Measurements from ENCODE around the gene PRM3. TPM values are rescaled to one million over a fixed set of nuclear protein-coding genes. Genes with fewer than 3 reads are reported as not detected.
"Not testable (repeated sequence)": the region's sequence is repeated elsewhere in the genome, so short reads cannot be mapped to it uniquely, and the experiment has no call there.

Gene PRM3
- total RNA-seq, 2 experiments from 2014 or later: not detected

GRCh38 chr16:11302977-11303376, 29.5 kb upstream of the PRM3 start:
- CTCF ChIA-PET: interaction anchor here (1.6 kb wide), 1 partner anchor 47 kb away, joined by 5 read pairs; the partner anchor contains the start of gene SOCS1

GRCh38 chr16:11301645-11302501, 28.4 kb upstream of the PRM3 start:
- POLR2A ChIA-PET: no interaction called here
- no peak for ATAC-seq

More at GRCh38 chr16:11302977-11303376, 29.5 kb upstream of the PRM3 start:
- POLR2A ChIA-PET: no interaction called here
- no peak overlapping the region for H3K27ac Mint-ChIP-seq
- H3K4me1 Mint-ChIP-seq (ENCODE audit: low read depth): peaks cover 44% of the 10 kb centered on the region
- peaks cover 3% of the 10 kb centered on the region for H3K27me3 Mint-ChIP-seq (ENCODE audit: low read depth)
- DNase-seq: no peak
- H3K9me3 Mint-ChIP-seq (ENCODE audit: insufficient read depth): no peaks in the 10 kb centered on the region
- no peak for ATAC-seq
- H3K36me3 Mint-ChIP-seq (ENCODE audit: low read depth): no peaks in the 10 kb centered on the region
- no peak overlapping the region for H3K4me3 Mint-ChIP-seq

GRCh38 chr16:11300560-11300892, 27.1 kb upstream of the PRM3 start:
- Mint-ChIP-seq H3K4me1 (ENCODE audit: low read depth) (peaks cover 47% of the 10 kb centered on the region), H3K27ac (no peak overlapping the region), H3K9me3 (ENCODE audit: insufficient read depth) (no peaks in the 10 kb centered on the region), H3K4me3 (no peak overlapping the region), H3K27me3 (ENCODE audit: low read depth) (no peaks in the 10 kb centered on the region), H3K36me3 (ENCODE audit: low read depth) (no peaks in the 10 kb centered on the region)
- POLR2A ChIA-PET: no interaction called here
- ATAC-seq (no peak), DNase-seq (no peak)
- CTCF ChIA-PET: no interaction called here

More at GRCh38 chr16:11301645-11302501, 28.4 kb upstream of the PRM3 start:
- Mint-ChIP-seq H3K9me3 (ENCODE audit: insufficient read depth) (no peaks in the 10 kb centered on the region), H3K27me3 (ENCODE audit: low read depth) (no peaks in the 10 kb centered on the region), H3K27ac (no peak overlapping the region), H3K36me3 (ENCODE audit: low read depth) (no peaks in the 10 kb centered on the region), H3K4me1 (ENCODE audit: low read depth) (peaks cover 44% of the 10 kb centered on the region), H3K4me3 (no peak overlapping the region)
- DNase-seq: no peak
- CTCF ChIA-PET: interaction anchor here (1.6 kb wide), 1 partner anchor 46 kb away, joined by 5 read pairs; the partner anchor contains the start of gene SOCS1

DNA sequence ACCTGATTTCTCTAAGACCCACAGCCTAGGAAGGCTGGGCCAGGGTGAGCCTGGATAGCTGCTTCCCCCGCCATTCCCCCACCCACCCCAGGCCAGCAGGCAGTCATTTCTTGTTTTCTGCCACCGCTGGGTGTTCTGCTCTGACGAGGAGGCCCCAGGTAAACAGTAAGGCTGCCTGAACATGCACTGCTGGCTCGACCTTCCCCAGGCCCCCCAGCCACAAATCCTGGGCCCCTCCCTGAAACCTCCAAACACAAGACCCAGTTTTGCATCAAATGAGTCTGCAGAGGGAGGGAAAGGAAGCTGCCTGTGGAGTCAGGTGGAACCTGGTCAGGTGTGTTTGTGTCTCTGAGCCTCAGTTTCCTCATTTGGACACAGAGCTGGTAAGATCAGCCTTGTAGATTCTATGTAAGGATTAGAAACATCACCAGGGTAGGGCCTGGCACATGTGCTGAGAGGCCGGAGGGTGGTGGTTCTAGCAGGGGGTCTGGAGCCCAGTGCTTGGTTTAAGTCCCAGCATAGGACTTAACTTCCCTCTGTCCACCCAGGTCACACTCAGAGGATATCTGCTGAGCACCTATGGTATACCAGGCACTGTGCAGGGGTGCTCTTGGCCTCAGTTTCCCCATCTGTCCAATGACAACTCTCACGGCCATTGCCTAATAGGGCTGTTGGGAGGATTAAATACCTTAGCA, 26.6 kb upstream of the PRM3 start:
- Mint-ChIP-seq H3K36me3 (ENCODE audit: low read depth) (no peaks in the 10 kb centered on the region), H3K4me1 (ENCODE audit: low read depth) (peaks cover 52% of the 10 kb centered on the region), H3K27ac (no peak overlapping the region), H3K27me3 (ENCODE audit: low read depth) (no peaks in the 10 kb centered on the region), H3K9me3 (ENCODE audit: insufficient read depth) (no peaks in the 10 kb centered on the region), H3K4me3 (no peak overlapping the region)
- ChIA-PET CTCF (no interaction called here), POLR2A (no interaction called here)
- DNase-seq (no peak), ATAC-seq (no peak)

DNA sequence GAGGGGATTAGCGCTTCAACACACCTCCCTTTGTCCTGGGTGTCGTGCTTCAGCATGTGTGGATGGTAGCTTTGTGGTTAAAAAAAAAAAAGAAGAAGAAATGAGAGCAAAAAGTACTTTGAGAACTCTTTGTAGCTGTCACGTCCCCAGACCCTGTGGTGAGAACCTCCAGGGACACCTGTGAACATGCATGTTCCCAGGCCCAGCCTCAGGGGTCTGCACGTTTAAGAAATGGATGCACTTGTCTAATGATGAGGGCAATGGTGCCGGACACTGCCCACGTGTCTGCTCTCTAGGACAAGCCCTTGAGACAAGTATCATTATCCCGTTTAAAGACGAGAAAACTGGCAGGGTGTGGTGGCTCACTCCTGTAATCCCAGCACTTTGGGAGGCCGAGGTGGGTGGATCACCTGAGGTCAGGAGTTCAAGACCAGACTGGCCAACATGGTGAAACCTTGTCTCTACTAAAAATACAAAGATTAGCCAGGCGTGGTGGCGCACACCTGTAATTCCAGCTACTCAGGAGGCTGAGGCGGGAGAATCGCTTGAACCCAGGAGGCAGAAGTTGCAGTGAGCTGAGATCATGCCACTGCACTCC, 25.6 kb upstream of the PRM3 start:
- ChIA-PET POLR2A (interaction anchor here (2.8 kb wide), 1 partner anchor 43 kb away, joined by 22 read pairs; the partner anchor contains the start of gene SOCS1), CTCF (interaction anchor here (0.9 to 2.8 kb wide), 5 partner anchors 43 to 334 kb away, joined by 3 to 22 read pairs (median 11); partner anchors contain the start of gene SOCS1)
- Mint-ChIP-seq H3K4me1 (ENCODE audit: low read depth) (peaks cover 56% of the 10 kb centered on the region), H3K27ac (peak overlapping the region; percentile 17)
- H3K27me3 Mint-ChIP-seq (ENCODE audit: low read depth); H3K9me3 Mint-ChIP-seq (ENCODE audit: insufficient read depth); DNase-seq; H3K4me3 Mint-ChIP-seq; H3K36me3 Mint-ChIP-seq (ENCODE audit: low read depth); ATAC-seq: not testable (repeated sequence)

DNA sequence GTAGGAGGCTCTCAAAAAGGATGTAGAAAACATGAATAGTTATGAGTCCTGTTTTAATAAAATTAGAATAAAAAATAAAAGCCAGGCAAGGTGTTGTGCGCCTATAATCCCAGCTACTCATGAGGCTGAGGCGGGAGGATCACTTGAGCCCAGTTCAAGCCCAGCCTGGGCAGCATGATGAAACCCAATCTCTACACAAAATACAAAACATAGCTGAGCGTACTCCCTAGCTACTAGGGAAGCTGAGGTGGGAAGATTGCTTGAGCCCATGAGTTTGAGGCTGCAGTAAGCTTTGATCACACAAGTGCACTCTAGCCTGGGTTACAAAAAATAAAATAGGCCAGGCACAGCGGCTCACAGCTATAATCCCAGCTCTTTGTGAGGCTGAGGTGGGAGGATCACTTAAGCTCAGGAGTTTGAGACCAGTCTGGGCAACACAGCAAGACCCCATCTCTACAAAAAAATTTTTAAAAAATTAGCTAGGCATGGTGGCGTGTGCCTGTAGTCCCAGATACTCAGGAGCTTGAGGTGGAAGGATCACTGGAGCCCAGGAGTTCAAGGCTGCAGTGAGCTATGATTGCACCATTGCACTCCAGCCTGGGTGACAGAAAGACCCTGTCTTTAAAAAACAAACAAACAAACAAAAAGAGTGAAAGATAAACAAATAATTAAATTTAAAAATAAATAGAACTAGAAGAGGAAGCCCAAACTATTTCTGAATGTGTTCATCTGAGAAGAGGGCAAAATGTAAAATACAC, 24.9 kb upstream of the PRM3 start:
- Mint-ChIP-seq H3K4me3 (peak overlapping the region; percentile 60), H3K27me3 (ENCODE audit: low read depth) (peaks cover 3% of the 10 kb centered on the region), H3K9me3 (ENCODE audit: insufficient read depth) (no peaks in the 10 kb centered on the region), H3K27ac (peak overlapping the region; percentile 78), H3K36me3 (ENCODE audit: low read depth) (no peaks in the 10 kb centered on the region), H3K4me1 (ENCODE audit: low read depth) (peaks cover 62% of the 10 kb centered on the region)
- ChIA-PET CTCF (interaction anchor here (0.7 to 2.8 kb wide), 18 partner anchors 9 to 335 kb away, joined by 3 to 22 read pairs (median 4); partner anchors contain the start of gene SOCS1), POLR2A (interaction anchor here (1.1 to 2.8 kb wide), 4 partner anchors 13 to 42 kb away, joined by 3 to 22 read pairs (median 10); partner anchors contain the start of gene SOCS1)
- DNase-seq: no peak
- peak; percentile 3 for ATAC-seq

DNA sequence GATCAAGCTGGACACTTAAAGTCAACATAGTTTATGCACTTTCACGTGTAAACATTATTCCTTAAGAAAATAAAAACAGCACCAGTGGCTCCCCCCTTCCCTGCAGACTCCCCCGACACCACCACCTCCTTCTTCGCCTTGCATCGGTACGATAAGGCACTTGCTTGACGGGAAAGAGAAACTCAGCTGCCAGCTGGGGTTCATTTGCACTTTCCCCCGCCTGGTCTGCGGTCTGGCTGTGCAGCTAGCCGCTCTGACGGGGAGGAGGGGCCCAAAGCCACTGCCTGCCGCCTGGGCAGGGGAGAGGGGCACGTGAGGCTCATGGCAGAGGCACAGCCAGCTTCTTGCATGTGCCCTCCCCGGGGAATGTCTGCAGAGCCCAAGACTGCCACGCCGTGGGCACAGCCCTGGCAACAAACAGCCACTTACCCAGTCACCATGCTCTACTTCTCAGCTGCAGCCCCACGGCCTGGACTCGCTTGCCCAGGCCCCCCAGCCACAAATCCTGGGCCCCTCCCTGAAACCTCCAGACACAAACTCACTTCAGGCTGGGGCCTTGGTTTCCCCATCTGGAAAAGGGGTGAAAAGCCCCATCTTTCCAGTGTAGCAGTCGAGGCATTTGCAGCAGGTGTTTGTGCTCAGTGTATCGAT, 24.2 kb upstream of the PRM3 start:
- peak; percentile 89 for ATAC-seq
- peaks cover 3% of the 10 kb centered on the region for H3K27me3 Mint-ChIP-seq (ENCODE audit: low read depth)
- peak; percentile 86 for DNase-seq
- H3K27ac Mint-ChIP-seq: peak overlapping the region; percentile 78
- H3K4me1 Mint-ChIP-seq (ENCODE audit: low read depth): peaks cover 64% of the 10 kb centered on the region
- ChIA-PET POLR2A (interaction anchor here (1.1 to 2.8 kb wide), 5 partner anchors 14 to 51 kb away, joined by 3 to 22 read pairs (median 7); partner anchors contain the start of gene SOCS1), CTCF (interaction anchor here (0.7 to 2.8 kb wide), 19 partner anchors 11 to 334 kb away, joined by 3 to 22 read pairs (median 3); partner anchors contain the start of gene SOCS1)
- no peaks in the 10 kb centered on the region for H3K36me3 Mint-ChIP-seq (ENCODE audit: low read depth)
- H3K9me3 Mint-ChIP-seq (ENCODE audit: insufficient read depth): no peaks in the 10 kb centered on the region
- peak overlapping the region; percentile 60 for H3K4me3 Mint-ChIP-seq

DNA sequence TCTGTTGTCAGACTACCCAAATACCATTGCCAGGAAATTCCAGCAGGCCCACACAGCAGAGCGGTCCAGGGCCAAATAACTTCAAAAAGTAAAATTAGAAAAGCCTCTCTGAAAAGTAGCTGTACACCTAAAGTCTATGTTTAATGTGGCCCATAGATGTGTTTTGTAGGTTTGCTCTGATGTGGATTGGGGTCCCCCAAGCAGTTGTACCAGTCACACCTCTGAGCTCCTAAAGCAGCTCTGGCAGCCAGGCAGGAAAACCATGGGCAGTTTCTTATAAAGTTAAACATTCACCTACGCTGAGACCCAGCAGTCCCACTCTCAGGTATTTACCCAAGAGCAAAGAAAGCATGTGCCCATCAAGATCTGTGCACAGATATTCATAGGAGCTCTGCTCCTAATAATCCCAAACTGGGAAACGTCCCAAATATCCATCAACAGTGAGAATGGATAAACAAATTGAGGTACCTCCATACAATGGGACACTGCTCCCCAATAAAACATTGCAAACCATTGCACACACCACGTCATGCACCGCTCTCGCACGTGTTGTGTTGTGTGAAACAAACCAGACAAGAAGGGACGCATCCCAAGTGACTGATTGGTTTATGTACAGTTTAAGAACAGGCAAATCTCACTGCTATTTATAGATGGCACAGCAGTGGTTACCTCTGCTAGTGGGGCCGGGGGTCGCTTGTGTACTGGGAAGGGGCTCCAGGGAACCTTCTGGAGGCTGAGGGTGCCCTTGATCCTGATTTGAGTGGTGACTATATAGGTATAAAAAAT, 23.5 kb upstream of the PRM3 start:
- peak; percentile 32 for DNase-seq
- CTCF ChIA-PET: interaction anchor here (0.7 to 2.8 kb wide), 19 partner anchors 10 to 333 kb away, joined by 3 to 22 read pairs (median 3); partner anchors contain the start of gene SOCS1
- no peaks in the 10 kb centered on the region for H3K9me3 Mint-ChIP-seq (ENCODE audit: insufficient read depth)
- H3K4me3 Mint-ChIP-seq: peak overlapping the region; percentile 60
- H3K27ac Mint-ChIP-seq: peak overlapping the region; percentile 78
- H3K4me1 Mint-ChIP-seq (ENCODE audit: low read depth): peaks cover 64% of the 10 kb centered on the region
- peaks cover 3% of the 10 kb centered on the region for H3K27me3 Mint-ChIP-seq (ENCODE audit: low read depth)
- POLR2A ChIA-PET: interaction anchor here (1.1 to 2.8 kb wide), 5 partner anchors 15 to 52 kb away, joined by 3 to 22 read pairs (median 7); partner anchors contain the start of gene SOCS1
- ATAC-seq: peak; percentile 23
- no peaks in the 10 kb centered on the region for H3K36me3 Mint-ChIP-seq (ENCODE audit: low read depth)

DNA sequence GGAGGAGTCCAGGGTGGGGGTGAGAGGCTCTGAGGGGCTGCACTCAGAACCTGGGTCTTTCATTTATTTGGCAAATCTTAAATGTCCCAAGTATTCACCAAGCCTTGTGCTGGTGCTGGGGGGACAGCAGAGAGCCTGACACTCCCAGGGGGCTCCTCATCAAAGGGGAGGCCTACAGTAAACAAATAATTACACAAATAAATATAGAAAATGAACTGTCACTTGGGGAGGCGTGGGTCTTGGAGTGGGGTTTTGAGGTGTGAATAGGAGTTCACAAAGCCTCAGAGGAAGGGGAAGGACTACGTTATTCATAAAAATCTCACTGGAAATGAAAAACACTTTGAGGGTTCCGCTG, 22.9 kb upstream of the PRM3 start:
- Mint-ChIP-seq H3K9me3 (ENCODE audit: insufficient read depth) (no peaks in the 10 kb centered on the region), H3K27me3 (ENCODE audit: low read depth) (peaks cover 6% of the 10 kb centered on the region), H3K4me1 (ENCODE audit: low read depth) (peaks cover 61% of the 10 kb centered on the region), H3K27ac (peak overlapping the region; percentile 78), H3K4me3 (no peak overlapping the region), H3K36me3 (ENCODE audit: low read depth) (no peaks in the 10 kb centered on the region)
- ChIA-PET CTCF (interaction anchor here (1.0 to 2.8 kb wide), 6 partner anchors 10 to 333 kb away, joined by 3 to 22 read pairs (median 4); partner anchors contain the start of gene SOCS1), POLR2A (interaction anchor here (1.4 to 2.4 kb wide), 2 partner anchors 15 to 53 kb away, joined by 4 to 12 read pairs; no protein-coding TSS in a partner anchor)
- DNase-seq: no peak
- no peak for ATAC-seq

GRCh38 chr16:11295672-11296071, 22.2 kb upstream of the PRM3 start:
- H3K27me3 Mint-ChIP-seq (ENCODE audit: low read depth): peaks cover 11% of the 10 kb centered on the region
- H3K27ac Mint-ChIP-seq: no peak overlapping the region
- CTCF ChIA-PET: no interaction called here
- peaks cover 61% of the 10 kb centered on the region for H3K4me1 Mint-ChIP-seq (ENCODE audit: low read depth)
- ATAC-seq (no peak), DNase-seq (no peak)
- no peak overlapping the region for H3K4me3 Mint-ChIP-seq
- H3K9me3 Mint-ChIP-seq (ENCODE audit: insufficient read depth): no peaks in the 10 kb centered on the region
- POLR2A ChIA-PET: no interaction called here
- H3K36me3 Mint-ChIP-seq (ENCODE audit: low read depth): no peaks in the 10 kb centered on the region
